HG02943 (cell line): ENCODE data around the gene DCX.

Experiments used
- ATAC-seq: cut with Tn5 transposase; IDR thresholded peaks from one replicate; pipeline ENCODE4 v1.9.1; 2021; ENCODE audit warnings: mild to moderate bottlenecking, low read depth, moderate library complexity; ENCODE audit not compliant: unreplicated experiment

Gene DCX

DNA sequence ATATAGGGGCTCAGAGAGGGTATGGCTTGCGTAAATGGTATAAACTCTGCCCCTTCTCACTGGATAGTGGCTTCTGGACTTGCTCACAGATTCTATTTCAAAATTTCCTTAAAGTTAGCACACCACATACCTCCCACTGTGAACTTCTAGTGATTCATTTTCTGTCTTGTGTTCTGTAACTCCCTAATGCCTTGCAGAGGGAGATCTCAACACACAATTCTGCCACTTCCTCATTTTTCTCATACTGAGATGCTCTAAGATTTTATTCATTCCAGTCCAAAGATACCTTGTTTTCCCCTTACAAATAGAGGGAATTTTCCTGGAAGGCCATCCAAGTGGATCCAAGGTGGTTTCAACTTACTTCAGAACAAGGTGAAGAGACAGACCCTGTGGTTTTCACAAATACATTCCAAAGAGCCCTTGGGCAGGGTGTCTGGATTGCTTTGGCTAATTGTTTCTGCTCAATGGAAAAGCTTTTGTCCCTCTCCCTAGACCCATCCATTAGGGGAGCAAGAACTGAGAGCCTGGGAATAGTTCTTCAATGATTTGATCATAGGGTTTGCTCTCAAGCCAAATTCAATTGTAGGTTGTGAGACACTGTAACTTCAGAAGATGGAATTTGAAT is 89.6 kb downstream of the DCX start:
- no peak for ATAC-seq

DNA sequence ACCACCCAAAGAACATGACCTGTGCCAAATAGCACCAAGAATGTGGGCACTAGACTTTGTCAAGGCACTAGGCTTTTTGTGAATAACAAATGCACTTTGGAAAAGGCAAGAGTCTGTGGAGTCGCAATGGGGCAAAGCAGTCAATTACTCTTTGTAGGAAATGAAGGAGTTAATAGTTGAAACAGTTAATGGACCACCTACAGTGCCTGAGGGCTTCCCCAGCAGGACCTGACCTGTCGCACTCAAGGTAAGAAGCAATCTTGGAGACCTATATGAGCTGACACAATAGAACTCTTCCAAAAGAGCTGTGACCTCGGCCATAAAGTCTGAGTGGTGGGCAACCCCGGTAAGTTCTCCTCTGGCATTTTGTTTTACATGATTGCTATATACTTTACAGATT is 92.5 kb downstream of the DCX start:
- no peak for ATAC-seq

DNA sequence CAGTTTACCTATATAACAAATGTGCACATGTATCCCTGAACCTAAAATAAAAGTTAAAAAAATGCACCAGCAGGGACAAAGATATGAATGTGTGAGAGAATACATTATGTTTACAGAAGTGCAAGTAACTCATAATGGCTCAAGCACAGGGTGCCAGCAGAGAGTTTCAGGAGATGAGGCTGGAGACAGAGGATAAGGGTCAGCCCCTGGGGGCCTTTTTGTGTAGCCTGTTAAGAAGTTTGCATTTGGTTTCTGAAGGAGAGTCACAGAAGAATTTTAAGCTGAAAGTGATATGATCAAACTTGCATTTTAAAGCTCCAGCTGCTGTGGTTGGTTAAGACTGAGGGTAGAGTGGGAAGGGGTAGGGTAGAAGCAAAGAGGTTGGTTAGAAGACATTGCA is 93.1 kb downstream of the DCX start:
- no peak for ATAC-seq

DNA sequence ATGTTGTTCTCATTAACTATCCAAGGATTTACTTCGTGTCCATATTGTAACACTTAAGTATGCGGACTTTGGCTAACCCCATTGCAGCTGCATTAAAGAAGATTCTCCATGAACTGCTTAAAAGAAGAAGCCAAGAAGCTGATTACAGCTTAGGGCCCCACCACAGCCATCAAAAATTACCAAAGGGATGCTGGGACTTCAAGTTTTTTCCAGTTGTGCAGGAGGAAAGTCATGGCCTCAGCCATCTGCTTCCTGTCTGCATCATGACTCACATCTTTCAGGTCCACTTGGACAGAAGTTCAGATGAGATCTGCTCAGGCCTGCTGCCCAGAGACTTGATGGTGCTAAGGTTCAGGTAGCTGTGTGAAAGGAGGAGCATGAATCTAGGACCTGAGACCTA is 102.9 kb downstream of the DCX start:
- ATAC-seq = no peak

DNA sequence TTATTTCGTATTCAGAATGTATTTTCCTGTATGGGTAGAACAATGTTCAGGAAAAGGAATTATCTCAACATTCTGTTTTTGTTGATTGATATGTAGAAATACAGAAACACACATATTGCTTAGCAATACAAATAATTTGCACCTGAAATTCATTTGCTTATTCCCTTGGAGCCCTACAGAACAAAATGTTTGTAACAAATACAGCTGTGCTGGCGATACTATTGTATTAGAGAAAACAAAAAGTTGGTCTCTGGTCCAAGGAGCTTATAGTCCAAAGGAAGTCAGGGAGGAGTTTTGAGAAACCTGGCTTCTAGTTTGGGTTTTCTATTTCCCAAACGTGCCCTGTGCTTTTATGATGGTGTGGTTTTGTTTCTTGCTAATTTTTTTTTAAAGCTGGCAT is 104.0 kb downstream of the DCX start:
- no peak for ATAC-seq

DNA sequence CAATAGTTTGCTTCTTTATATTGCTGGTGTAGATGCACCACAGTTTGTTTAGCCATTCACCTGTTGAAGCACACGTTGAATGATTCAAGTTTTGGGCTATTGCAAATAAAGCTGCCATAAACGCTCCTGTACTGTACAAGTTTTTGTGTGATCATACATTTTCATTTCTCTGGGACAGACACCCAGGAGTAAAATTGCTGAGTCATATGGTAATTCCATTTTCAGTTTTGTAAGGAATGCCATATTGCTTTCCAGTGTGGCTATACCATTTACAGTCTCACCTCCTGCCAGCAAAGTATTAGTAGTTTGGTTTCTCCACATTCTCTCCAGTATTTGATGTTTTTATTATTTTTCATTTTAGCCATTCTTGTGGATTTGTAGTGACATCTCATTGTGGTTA is 109.7 kb downstream of the DCX start:
- ATAC-seq = no peak

DNA sequence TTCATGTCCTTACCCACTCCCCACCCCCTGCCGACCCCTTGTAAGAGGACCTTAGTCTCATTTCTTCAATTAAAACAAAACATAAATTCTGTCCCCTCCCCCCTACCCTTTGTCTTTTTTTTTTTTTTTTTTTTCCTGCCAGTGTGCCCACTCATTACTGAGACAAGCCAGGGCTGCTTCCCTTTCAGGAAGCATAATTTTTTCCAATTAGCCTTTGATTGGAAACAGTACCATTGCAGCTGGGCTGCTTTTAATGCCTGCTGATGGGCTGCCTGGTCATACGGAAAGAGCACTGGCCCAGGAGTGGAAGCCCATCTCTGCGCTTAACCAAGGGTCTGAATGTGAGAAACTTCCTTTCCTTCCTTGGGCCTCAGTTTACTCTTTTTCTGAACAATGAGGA is 123.2 kb downstream of the DCX start:
- no peak for ATAC-seq

DNA sequence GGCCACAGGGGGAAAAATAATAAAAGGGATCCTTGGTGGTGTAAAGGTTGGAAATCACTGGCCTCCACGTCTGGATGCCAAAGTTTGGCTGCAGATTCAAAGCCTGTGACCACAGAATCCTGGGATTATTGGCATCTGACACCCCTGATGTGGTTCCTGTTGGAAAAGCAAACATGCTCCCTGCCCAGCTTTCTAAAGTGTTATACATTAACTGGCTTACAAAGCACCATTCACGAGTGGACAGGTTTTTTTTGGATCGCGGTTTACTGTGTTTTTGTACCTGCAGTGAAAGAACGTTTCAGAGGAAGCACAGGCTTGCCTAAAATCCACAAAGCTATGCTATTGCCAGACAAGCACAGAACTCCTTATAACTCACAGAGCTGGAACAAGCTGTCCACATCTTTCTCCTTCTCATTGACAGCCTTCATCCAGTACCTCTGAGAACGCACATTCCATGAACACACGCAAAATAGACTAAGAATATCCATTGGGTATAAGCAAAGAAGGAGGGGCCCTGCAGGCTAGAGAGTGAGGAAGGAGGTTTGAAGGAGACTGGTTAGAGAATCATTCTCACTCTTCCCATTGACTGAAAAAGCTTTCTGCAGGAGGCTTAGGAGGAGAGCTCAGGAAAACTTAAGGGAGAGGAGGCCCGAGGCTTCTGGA is 127.2 kb downstream of the DCX start:
- ATAC-seq = no peak

DNA sequence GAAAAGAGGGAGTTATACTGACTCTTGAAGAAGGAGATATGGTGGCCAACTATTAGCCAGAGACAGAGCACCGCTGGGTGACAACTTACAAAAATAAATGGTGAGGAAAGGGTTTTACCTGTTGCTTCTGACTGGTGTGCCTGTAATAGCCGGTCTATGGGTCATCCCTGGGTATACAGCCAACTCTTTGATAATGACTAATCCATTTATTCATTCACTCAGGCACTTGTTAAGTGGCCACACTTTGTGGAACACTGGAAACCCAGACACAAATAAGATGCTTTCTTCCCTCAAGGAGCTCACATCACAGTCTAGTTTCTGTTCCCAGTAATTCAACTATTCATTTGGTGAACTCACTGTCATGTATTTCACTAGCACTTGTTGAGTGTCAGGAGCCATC is 128.5 kb downstream of the DCX start:
- ATAC-seq = no peak

DNA sequence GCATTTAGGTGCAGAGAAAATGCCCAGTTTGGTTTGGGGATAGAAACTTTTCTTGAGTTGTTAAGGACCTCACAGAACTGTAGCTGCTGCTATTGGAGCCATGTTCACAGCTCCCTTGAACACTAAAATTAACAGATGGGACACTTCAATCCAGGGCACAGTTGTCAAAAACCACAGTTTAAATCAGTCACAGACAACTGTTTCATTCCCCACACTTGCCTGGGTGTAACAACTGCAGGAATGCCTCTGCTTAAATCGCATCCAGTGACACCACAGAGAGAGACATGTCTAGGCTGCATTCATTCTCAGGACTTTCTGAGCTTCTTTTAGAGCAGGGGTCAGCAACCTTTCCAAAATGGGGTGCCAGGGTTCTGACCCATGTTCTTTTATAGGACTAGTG is 129.0 kb downstream of the DCX start:
- ATAC-seq = no peak

DNA sequence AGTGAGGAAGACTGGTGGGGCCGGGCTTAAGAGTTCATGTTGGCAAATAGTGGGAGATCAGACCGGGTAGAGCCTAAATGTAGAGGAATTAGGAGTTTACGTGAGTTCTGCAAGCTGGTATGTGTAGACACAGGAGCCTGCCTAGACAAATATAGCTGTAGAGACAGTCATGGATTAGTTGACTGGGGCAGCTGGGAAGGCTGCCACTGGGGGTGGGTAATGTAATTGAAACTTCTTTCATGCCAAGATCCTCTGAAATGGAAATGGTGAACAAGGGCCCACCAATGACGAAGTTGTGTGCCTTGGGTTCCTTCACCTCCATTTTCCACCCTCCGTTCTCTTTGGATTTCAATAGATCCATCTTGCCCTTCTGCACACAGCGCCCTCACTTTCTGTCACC is 129.9 kb downstream of the DCX start:
- ATAC-seq = no peak

DNA sequence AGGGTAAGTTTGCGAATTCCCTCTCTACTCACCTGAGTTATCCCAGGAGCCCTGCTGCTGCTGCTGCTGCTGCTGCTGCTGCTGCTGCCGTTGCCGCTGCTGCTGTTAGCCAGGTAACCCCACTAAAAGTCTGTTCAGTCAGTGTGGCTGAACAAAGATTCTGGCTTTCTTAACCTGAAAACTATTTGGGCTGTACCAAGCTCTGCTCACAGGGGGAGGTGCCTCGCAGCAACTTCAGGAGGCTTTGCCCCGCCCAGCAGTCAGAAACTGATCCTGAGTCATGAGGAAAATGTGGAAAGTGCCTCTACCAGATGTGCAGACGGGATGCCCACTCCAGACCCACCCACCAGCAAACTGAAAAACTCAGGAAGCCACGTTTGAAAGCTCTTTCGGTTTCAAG is 141.7 kb downstream of the DCX start, which contains the start of gene CAPN6:
Gene CAPN6 (minus strand): TSS at position 145 of the 400 bp plus-strand sequence. CDS start 6,547 bp downstream, outside the sequence.
- no peak for ATAC-seq

DNA sequence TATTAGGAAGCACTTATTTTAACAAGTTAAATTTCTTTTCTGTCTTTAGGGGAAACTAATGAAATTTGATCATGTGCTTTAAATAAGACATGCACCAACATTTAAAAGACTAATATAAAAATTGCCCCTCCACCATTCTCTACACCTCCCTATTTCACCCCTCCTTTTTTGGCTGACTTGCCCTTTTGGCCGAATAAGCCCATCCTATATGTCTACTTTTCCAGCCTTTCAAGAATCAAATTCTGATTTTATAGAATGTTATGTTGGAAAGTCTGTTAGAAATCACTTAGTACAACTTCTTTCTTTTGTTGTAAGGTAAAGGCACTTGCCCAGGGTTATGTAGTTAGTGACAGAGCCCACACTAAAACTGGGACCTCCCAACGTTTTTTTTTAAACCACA is 143.5 kb downstream of the DCX start:
- ATAC-seq = no peak

DNA sequence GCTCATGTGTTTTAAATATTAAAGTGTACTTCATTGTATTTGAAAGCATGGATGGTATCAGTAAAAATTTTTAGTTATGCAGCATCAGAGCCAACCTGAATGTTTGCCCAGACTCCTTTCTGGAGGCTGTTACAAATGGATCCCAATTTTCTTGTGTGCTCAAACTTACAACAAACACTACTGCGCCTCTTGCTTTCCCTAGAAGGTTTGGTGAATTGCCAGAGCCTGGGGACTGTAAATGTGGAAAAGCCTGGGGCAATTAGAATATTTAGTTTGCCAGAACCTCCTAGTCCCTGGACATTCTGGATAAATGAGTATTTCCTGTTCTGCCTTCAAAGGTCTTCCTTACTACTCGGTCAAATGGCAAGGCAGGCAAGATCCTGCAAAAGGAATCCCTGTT is 146.5 kb downstream of the DCX start:
- ATAC-seq = no peak

DNA sequence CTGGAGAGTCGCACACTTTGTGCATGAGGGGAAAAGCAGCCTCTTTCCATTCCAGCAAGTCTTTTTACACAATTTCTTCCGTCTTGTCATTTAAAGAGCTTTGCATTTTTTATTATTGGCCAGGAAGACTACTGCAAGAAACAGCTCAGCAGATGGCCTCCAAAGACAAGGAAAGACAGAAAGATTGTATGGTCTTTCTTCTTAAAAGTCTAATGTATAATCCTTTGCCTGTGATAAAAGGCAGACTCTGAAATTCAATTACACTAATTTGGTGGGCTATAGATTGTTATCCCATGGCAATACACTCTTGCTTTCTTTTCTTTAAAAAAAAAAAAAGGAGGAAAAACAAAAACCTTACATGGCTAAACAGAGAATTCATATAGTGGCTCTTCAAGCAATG is 147.6 kb downstream of the DCX start:
- ATAC-seq = no peak

DNA sequence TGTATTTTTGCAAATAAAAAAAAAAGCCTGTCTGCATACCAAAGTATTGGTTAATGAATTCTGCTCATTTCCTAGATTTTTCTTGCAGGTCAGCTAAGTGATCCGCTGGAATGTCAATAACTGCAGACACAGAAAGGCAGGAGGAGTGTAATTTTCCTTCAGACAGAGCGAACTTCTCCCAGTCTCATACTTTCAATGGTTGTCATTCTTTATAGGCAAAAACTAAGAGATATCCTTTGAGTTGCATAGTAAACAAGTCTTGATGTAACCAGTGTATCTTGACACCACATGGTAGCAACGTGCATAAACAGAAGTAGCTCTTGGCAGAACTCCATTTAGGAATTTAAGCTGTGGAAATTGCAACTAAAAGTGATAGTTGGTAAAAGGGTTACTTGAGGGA is 149.9 kb downstream of the DCX start:
- ATAC-seq = no peak

DNA sequence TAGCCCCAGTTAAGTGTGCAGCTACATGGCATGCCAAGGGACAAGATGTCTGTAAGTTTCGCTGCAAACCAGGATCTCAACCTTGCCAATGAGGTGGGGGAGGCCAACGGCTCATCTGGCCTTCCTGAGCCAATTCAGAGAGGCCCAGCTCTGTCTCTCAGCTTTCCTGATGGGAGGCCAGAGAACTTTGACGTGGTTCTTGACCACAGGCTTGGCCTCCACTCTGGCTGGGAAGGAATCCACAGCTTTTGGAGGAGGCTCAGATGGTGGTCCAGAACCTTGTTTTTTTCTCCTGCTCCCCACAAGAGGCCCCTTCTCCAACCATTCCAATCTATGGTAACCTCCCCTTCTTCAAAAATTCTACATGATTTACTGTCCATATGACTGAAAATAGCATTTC is 151.5 kb downstream of the DCX start:
- no peak for ATAC-seq

DNA sequence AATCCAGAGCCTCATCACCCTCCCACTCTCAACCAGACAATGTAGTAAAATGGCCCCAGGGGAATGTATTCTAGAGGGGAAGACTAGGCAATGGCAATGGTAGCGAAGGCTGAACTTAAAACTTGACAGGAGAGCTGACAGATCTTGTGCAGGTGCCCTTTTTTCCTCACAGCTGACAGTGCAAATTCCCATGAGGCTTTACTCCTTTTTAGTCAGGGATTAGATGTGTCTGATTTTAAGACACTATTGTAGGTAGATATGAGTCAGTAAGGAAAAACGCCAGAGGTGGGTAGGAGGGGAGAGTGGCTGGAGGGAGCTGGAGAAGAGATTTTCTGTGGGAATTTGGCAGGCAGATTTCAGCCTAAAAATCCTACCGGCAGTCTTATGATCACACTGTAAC is 152.4 kb downstream of the DCX start:
- ATAC-seq = no peak

DNA sequence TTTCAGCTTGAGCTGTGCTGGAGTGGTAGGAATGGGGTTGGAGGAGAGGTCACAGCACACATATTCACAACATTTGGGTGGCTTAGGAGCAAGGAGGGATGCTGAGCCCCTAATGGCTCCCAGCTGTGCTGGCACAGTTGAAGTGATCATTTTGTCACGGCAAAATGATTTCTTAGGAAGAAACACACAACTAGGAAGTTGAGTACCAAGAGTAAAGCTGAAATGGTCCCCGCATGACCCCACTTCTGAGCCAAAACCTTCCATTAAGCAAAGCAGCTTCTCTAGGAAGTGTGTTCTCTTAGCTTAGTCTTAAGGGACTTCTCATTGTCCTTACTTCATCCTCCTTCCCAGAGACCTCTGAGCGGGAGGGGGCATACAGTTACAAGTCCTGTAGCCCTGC is 154.3 kb downstream of the DCX start:
- ATAC-seq = no peak

DNA sequence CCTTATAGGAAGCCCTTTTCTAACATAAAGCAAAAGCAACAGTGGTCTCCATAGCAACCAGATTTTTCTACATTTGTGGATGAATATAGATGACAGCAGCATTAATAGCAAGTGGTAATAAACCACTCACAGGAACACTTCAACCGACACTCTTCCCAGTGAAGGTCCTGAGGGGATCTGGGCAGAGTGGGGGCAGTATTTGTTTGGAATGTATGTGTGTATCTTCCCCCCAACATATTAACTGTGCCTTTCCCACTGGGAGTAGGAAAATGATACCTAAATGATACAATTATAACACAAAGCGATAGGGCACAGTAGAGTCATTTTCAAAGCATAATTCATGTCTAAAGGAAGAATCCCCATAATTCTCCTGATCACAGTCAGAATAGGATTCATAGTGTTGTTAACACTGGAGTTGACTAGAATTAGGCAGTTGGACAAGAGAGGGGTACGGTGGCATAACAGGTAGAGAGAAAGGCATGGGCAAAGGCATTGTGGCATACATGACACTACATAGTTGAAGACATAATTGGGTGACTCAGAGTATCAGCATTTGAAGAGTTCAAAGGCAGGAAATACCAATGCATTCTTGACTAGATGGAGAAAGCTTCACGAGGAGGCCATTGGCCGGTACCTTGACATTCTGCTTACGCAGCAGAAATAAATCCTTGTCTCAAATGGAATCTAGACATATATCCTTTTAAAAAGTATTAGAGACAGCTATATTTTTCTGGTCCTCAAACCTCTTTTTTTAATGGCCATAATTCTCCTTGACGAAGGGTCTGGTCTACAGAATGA is 156.9 kb downstream of the DCX start:
- no peak for ATAC-seq

DNA sequence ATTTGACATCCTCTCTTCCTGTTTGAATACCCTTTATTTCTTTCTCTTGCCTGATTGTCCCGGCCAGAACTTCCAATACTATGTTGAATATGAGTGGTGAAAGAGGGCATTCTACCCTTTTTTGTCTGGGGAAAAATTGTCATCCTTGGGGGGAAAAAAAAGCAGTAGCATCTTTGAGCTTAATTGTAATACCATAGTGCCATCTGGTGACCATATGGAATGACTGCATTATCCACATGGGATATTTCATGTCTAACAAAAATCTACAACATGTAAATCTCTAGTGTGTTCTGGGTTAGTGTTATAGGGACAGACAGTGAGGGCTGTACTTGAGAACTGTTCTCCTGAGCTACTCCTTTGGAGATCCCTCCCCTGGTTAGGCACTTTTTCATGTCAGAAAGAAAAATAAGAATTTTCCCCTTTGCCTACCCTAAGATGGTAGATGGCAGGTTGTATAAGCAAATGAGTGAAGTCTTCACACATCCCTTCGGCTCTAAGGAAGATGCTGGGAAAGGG is 167.7 kb downstream of the DCX start:
- no peak for ATAC-seq
